Measurements from ENCODE around the gene UPK1A.
"Not testable (repeated sequence)": the region's sequence is repeated elsewhere in the genome, so short reads cannot be mapped to it uniquely, and the experiment has no call there.

UPK1A gene

GRCh38 chr19:35644987-35645679 lies 21.2 kb upstream of the UPK1A start:
- DNase-seq (ENCODE audit: low spot score), result peak; percentile 58

GRCh38 chr19:35645680-35646511 lies 20.4 kb upstream of the UPK1A start:
- no peak for DNase-seq (ENCODE audit: low spot score)

GRCh38 chr19:35648017-35648961 lies 18.0 kb upstream of the UPK1A start, which contains the start of gene COX6B1:
Gene COX6B1, plus strand, starts transcription at chr19:35648323. Its CDS starts 2,921 bp downstream, at chr19:35651244.
- DNase-seq (ENCODE audit: low spot score), result peak; percentile 93

- DNase-seq (ENCODE audit: low spot score), result no peak
Measured at GRCh38 chr19:35650581-35650980, 15.7 kb upstream of the UPK1A start.

- peak; percentile 1 for DNase-seq (ENCODE audit: low spot score)
Measured at GRCh38 chr19:35654828-35655227, 11.5 kb upstream of the UPK1A start.

- DNase-seq (ENCODE audit: low spot score), result no peak
Measured at GRCh38 chr19:35655600-35655999, 10.7 kb upstream of the UPK1A start.

GRCh38 chr19:35656700-35657099 lies 9.6 kb upstream of the UPK1A start:
- no peak for DNase-seq (ENCODE audit: low spot score)

- DNase-seq (ENCODE audit: low spot score), result no peak
Measured at GRCh38 chr19:35657904-35658700, 8.2 kb upstream of the UPK1A start.

- DNase-seq (ENCODE audit: low spot score), result no peak
Measured at GRCh38 chr19:35661995-35662340, 4.3 kb upstream of the UPK1A start.

GRCh38 chr19:35663981-35664380 lies 2.3 kb upstream of the UPK1A start:
- no peak for DNase-seq (ENCODE audit: low spot score)

GRCh38 chr19:35665157-35665556 lies 1.2 kb upstream of the UPK1A start:
- DNase-seq (ENCODE audit: low spot score), result no peak

GRCh38 chr19:35665604-35666003 lies 713 bp upstream of the UPK1A start:
- DNase-seq (ENCODE audit: low spot score), result no peak

GRCh38 chr19:35669566-35669965 lies 3.2 kb downstream of the UPK1A start:
- no peak for DNase-seq (ENCODE audit: low spot score)

GRCh38 chr19:35669974-35670373 lies 3.7 kb downstream of the UPK1A start:
- DNase-seq (ENCODE audit: low spot score), result no peak

GRCh38 chr19:35670686-35671085 lies 4.4 kb downstream of the UPK1A start:
- DNase-seq (ENCODE audit: low spot score), result no peak

GRCh38 chr19:35671818-35672217 lies 5.5 kb downstream of the UPK1A start:
- DNase-seq (ENCODE audit: low spot score), result peak; percentile 88

GRCh38 chr19:35673121-35673804 lies 6.9 kb downstream of the UPK1A start:
- DNase-seq (ENCODE audit: low spot score), result peak; percentile 89

- DNase-seq (ENCODE audit: low spot score), result no peak
Measured at GRCh38 chr19:35675589-35676140, 9.3 kb downstream of the UPK1A start.

- no peak for DNase-seq (ENCODE audit: low spot score)
Measured at GRCh38 chr19:35689836-35690235, 23.5 kb downstream of the UPK1A start.

- DNase-seq (ENCODE audit: low spot score), result not testable (repeated sequence)
Measured at GRCh38 chr19:35691106-35691505, 24.8 kb downstream of the UPK1A start.

- DNase-seq (ENCODE audit: low spot score), result no peak
Measured at GRCh38 chr19:35692010-35692409, 25.7 kb downstream of the UPK1A start.
